B cell (primary cell): ENCODE data around the gene FYN. TPM values are rescaled to one million over a fixed set of nuclear protein-coding genes. Genes with fewer than 3 reads are reported as not detected.

Source experiments
- ATAC-seq: fragments of 200-7000 bp; cut with Tn5 transposase; one replicate; pipeline ENCODE4 v1.10.0; 2021; ENCODE audit warnings: low read depth, mild to moderate bottlenecking, moderate number of reproducible peaks, moderate library complexity
- CTCF ChIA-PET: fragments of 350-600 bp; sonication (Branson Sonifier 250); formaldehyde crosslinking; loops from one replicate; lab custom pipeline; 2021; ENCODE audit warnings: antibody characterized with exemption, inconsistent platforms; lab: Charles Lee
- POLR2A ChIA-PET: fragments of 350-600 bp; sonication (Branson Sonifier 250); formaldehyde crosslinking; loops from one replicate; lab custom pipeline; 2021; ENCODE audit warnings: antibody characterized with exemption; lab: Charles Lee
- DNase-seq: peaks from one replicate; pipeline ENCODE4 v3.0.0; 2013
- H2AFZ ChIP-seq: 2 replicates; pipeline ENCODE4 v1.6.1; 2012; ENCODE audit warnings: mild to moderate bottlenecking, low read depth, low read length; ENCODE audit not compliant: insufficient read depth, poor library complexity, severe bottlenecking
- H3K27ac ChIP-seq, 2 donors: 1 replicate in 1 of 2; 2 replicates in 1 of 2; pipeline ENCODE4 v1.5.1; 2012 to 2013; ENCODE audit warnings: low read length in 2 of 2, mild to moderate bottlenecking in 2 of 2, moderate library complexity in 1 of 2
- H3K27me3 ChIP-seq, 4 experiments: fragments of 200-600 bp in 1 of 4; sonication (generic) in 1 of 4; replicated peaks in 1 of 4; 1 replicate in 2 of 4; 2 replicates in 2 of 4; pipeline versions ENCODE4 v1.6.1 to v1.7.0; 2013 to 2016; ENCODE audit warnings: low read length in 3 of 4, mild to moderate bottlenecking in 2 of 4, mixed read lengths in 1 of 4, moderate library complexity in 1 of 4; ENCODE audit not compliant: insufficient read depth in 4 of 4, control insufficient read depth in 3 of 4; ENCODE audit errors: control extremely low read depth in 1 of 4
- H3K36me3 ChIP-seq, 2 experiments: replicated peaks in 1 of 2; 1 replicate in 1 of 2; 2 replicates in 1 of 2; pipeline versions ENCODE4 v1.6.1 to v1.7.1; 2013; ENCODE audit warnings: low read length in 1 of 2; ENCODE audit not compliant: insufficient read depth in 2 of 2, control insufficient read depth in 1 of 2; ENCODE audit errors: control extremely low read depth in 1 of 2, extremely low read depth in 1 of 2
- H3K4me1 ChIP-seq, 2 donors: fragments of 200-600 bp in 1 of 2; sonication (generic) in 1 of 2; 1 replicate in 1 of 2; 2 replicates in 1 of 2; pipeline versions ENCODE4 v1.5.1 to v1.6.1; 2013 to 2017; ENCODE audit warnings: low read length in 2 of 2; ENCODE audit not compliant: control insufficient read depth in 2 of 2, insufficient read depth in 2 of 2
- H3K4me2 ChIP-seq: replicated peaks from 2 replicates; pipeline ENCODE3; 2012; ENCODE audit warnings: mild to moderate bottlenecking, low read depth, low read length; ENCODE audit not compliant: poor library complexity, severe bottlenecking
- H3K4me3 ChIP-seq, 5 experiments: fragments of 200-600 bp in 1 of 5; sonication (generic) in 1 of 5; 1 replicate in 3 of 5; 2 replicates in 2 of 5; pipeline versions ENCODE4 v1.5.1 to v1.7.0; 2011 to 2016; ENCODE audit warnings: low read length in 4 of 5, mild to moderate bottlenecking in 4 of 5, low read depth in 2 of 5, control low read depth in 1 of 5, moderate library complexity in 1 of 5; ENCODE audit not compliant: insufficient read depth in 1 of 5; ENCODE audit errors: control extremely low read depth in 1 of 5, extremely low read depth in 1 of 5
- H3K79me2 ChIP-seq: fragments of 200-600 bp; sonication (generic); one replicate; pipeline ENCODE4 v1.6.0; 2016; ENCODE audit warnings: low read length; ENCODE audit not compliant: control insufficient read depth, insufficient read depth
- H3K9ac ChIP-seq: fragments of 200-600 bp; sonication (generic); 2 replicates; pipeline ENCODE4 v1.6.1; 2017; ENCODE audit warnings: mild to moderate bottlenecking, low read length, moderate library complexity
- H3K9me3 ChIP-seq, 3 donors: one replicate each; pipeline versions ENCODE4 v1.6.1 to v1.7.1; 2013; ENCODE audit warnings: low read length in 2 of 3; ENCODE audit not compliant: control insufficient read depth in 2 of 3, insufficient read depth in 1 of 3; ENCODE audit errors: control extremely low read depth in 1 of 3
- H4K20me1 ChIP-seq: 2 replicates; pipeline ENCODE4 v1.6.0; 2012; ENCODE audit warnings: mild to moderate bottlenecking, low read length; ENCODE audit not compliant: insufficient read depth, control insufficient read depth, poor library complexity, severe bottlenecking
- H3K27ac Mint-ChIP-seq: one replicate; pipeline ENCODE4 v1.8.0; 2021; ENCODE audit warnings: mixed read lengths
- H3K27me3 Mint-ChIP-seq: one replicate; pipeline ENCODE4 v1.8.0; 2021; ENCODE audit warnings: mixed read lengths
- H3K4me1 Mint-ChIP-seq: one replicate; pipeline ENCODE4 v1.8.0; 2021; ENCODE audit warnings: mixed read lengths
- H3K4me3 Mint-ChIP-seq: one replicate; pipeline ENCODE4 v1.8.0; 2021; ENCODE audit warnings: mixed read lengths
- H3K9me3 Mint-ChIP-seq: one replicate; pipeline ENCODE4 v1.8.0; 2022; ENCODE audit warnings: mixed read lengths; ENCODE audit not compliant: insufficient read depth
- EZH2 ChIP-seq: IDR thresholded peaks from 2 replicates; pipeline ENCODE4 v1.6.1; 2012; ENCODE audit warnings: borderline replicate concordance, low read depth, mild to moderate bottlenecking, moderate library complexity, low read length; ENCODE audit not compliant: insufficient read depth, poor library complexity, severe bottlenecking
- WGBS: methylation state at CpG from one replicate; pipeline ENCODE4 v1.1.5; 2013; ENCODE audit warnings: missing lambda C conversion rate; ENCODE audit not compliant: insufficient coverage; 5-methylcytosine and 5-hydroxymethylcytosine counted together
- intact Hi-C: fragments of 100-400 bp; cut with micrococcal nuclease; formaldehyde crosslinking; loops from one replicate; pipeline ENCODE4 v1.10.0; 2022
- polyA plus RNA-seq: library from polyadenylated mRNA; depleted of rRNA; stranded (reverse); fragments of >200 nt; gene quantifications from 2 replicates; pipeline ENCODE4 v1.2.3, GENCODE V29; 2012
- total RNA-seq, 2 donors: library from RNA; stranded (reverse); fragments of 120-200 nt in 1 of 2; gene quantifications; 1 replicate in 1 of 2; 2 replicates in 1 of 2; pipeline versions ENCODE4 v1.2.3 to v1.2.4, GENCODE V29; 2013 to 2022
- TF ChIP-seq, protein P1 (sequence below): fragments of 200-600 bp; IDR thresholded peaks from one replicate; pipeline ENCODE4 v1.8.0; 2022; ENCODE audit warnings: antibody characterized with exemption, mild to moderate bottlenecking

FYN gene
- total and polyA plus RNA-seq, 2 donors (not counting 1 experiment from before 2014, with no cell fraction given) = 54.1 to 94.0 TPM

DNA sequence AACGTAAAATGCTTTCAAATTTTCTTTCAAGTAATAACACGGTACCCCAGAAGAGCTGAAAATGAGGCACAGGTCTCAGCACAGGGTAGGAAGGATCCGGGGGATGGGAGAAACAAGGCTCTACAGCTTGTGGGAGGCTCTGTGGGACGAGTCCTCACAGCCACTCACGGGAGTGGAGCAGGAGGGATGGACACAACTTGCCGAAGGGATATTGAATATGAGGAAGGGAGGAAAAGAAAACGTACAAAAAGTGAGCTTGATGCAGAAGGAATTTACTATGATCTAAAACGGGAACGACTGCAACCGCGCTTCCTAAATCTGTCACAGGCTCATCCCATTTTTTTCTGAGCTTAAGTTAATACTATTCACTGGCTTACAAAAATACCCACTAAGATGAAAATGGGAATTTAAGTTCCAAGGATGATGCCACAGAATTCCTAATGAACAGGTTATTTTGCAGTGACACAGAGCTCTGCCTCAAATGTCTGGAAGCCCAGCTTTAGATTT is 72.9 kb downstream of the FYN start:
- Histone ChIP-seq H3K9me3 (no peaks in the 10 kb centered on the region), H3K9ac (no peak overlapping the region), H3K27me3 (no peaks in the 10 kb centered on the region), H3K4me1 (peaks cover 17 to 24% of the 10 kb centered on the region in 2 donors), H3K36me3 (peaks cover 0 to 2% of the 10 kb centered on the region in 2 experiments), H3K27ac (no peak overlapping the region), H3K4me2 (no peak overlapping the region), H3K4me3 (no peak overlapping the region), H2AFZ (no peak overlapping the region), H4K20me1 (peaks cover 10% of the 10 kb centered on the region), H3K79me2 (peaks cover 18% of the 10 kb centered on the region)
- intact Hi-C loops = loop anchor here (5.0 kb wide), 1 partner anchor 53 kb away; no protein-coding TSS in a partner anchor
- ChIA-PET CTCF (interaction anchor here (0.9 to 1.2 kb wide), 2 partner anchors 25 to 45 kb away, joined by 3 read pairs; no protein-coding TSS in a partner anchor), POLR2A (no interaction called here)
- H3K9me3 Mint-ChIP-seq = no peaks in the 10 kb centered on the region
- no peaks in the 10 kb centered on the region for H3K27me3 Mint-ChIP-seq
- no peak overlapping the region for H3K4me3 Mint-ChIP-seq
- peaks cover 27% of the 10 kb centered on the region for H3K4me1 Mint-ChIP-seq
- DNase-seq (no peak), ATAC-seq (no peak)
- H3K27ac Mint-ChIP-seq = no peak overlapping the region
- no peak for TF ChIP-seq EZH2
- TF ChIP-seq, protein P1, sequence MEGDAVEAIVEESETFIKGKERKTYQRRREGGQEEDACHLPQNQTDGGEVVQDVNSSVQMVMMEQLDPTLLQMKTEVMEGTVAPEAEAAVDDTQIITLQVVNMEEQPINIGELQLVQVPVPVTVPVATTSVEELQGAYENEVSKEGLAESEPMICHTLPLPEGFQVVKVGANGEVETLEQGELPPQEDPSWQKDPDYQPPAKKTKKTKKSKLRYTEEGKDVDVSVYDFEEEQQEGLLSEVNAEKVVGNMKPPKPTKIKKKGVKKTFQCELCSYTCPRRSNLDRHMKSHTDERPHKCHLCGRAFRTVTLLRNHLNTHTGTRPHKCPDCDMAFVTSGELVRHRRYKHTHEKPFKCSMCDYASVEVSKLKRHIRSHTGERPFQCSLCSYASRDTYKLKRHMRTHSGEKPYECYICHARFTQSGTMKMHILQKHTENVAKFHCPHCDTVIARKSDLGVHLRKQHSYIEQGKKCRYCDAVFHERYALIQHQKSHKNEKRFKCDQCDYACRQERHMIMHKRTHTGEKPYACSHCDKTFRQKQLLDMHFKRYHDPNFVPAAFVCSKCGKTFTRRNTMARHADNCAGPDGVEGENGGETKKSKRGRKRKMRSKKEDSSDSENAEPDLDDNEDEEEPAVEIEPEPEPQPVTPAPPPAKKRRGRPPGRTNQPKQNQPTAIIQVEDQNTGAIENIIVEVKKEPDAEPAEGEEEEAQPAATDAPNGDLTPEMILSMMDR = no peak
- WGBS = 100% methylated on average over 5 of the region's 11 CpGs

DNA sequence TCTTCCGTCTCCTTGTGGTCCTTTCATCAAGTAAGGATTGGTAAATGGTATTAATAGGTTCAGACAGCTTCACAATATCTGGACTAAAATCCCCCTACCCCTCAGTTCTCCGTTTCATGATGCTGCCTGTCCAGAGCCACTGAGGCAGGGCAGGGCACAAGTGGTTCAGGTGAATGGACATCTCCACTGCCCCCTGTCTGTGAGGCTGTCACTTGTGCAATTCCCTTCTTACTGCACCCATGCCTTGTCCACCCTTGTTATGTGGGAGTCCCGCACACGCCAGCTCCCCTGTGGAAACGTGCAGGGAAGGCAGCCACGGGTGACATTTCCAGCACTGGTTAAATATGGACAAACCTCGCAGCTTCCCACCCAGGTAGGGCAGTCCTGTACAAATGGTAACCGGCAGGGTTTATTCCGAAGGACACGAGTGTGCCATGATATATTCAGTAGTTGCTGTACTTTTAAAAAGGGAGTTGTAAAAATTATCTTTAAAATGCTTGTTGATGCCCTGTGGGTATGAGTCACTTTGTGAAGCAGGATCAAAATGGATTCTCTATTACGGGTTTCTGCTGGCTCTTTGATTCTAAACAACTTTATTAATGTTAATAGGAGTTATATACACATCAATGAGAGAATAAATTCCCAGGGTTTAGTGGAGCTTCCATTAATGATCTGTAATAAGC is 73.5 kb downstream of the FYN start:
- TF ChIP-seq, protein P1 = no peak
- TF ChIP-seq EZH2 = no peak
- DNase-seq (no peak), ATAC-seq (no peak)
- Histone ChIP-seq H3K4me2 (no peak overlapping the region), H2AFZ (no peak overlapping the region), H3K27ac (no peak overlapping the region), H4K20me1 (peaks cover 10% of the 10 kb centered on the region), H3K4me3 (no peak overlapping the region), H3K9me3 (no peaks in the 10 kb centered on the region), H3K27me3 (no peaks in the 10 kb centered on the region), H3K9ac (no peak overlapping the region), H3K4me1 (peaks cover 13 to 18% of the 10 kb centered on the region in 2 donors), H3K79me2 (peaks cover 18% of the 10 kb centered on the region), H3K36me3 (peaks cover 0 to 2% of the 10 kb centered on the region in 2 experiments)
- peaks cover 22% of the 10 kb centered on the region for H3K4me1 Mint-ChIP-seq
- no peaks in the 10 kb centered on the region for H3K27me3 Mint-ChIP-seq
- intact Hi-C loops = loop anchor here (5.0 kb wide), 1 partner anchor 52 kb away; no protein-coding TSS in a partner anchor
- ChIA-PET POLR2A (no interaction called here), CTCF (interaction anchor here (1.2 kb wide), 1 partner anchor 24 kb away, joined by 3 read pairs; no protein-coding TSS in a partner anchor)
- 95% methylated on average over 6 of the region's 11 CpGs for WGBS
- no peak overlapping the region for H3K27ac Mint-ChIP-seq
- H3K9me3 Mint-ChIP-seq = no peaks in the 10 kb centered on the region
- no peak overlapping the region for H3K4me3 Mint-ChIP-seq
